ENCODE data around the gene BOK.
"Not testable (repeated sequence)": the region's sequence is repeated elsewhere in the genome, so short reads cannot be mapped to it uniquely, and the experiment has no call there.

Gene BOK

GRCh38 chr2:241586564-241587264 lies 28.2 kb downstream of the BOK start:
- Mint-ChIP-seq H3K4me1 (ENCODE audit: low read depth) (no peaks in the 10 kb centered on the region), H3K9me3 (peaks cover 19% of the 10 kb centered on the region), H3K27me3 (no peaks in the 10 kb centered on the region), H3K36me3 (ENCODE audit: low read depth) (peaks cover 40% of the 10 kb centered on the region), H3K27ac (no peak overlapping the region), H3K4me3 (no peak overlapping the region)
- DNase-seq = no peak

GRCh38 chr2:241589863-241590262 lies 31.3 kb downstream of the BOK start:
- not testable (repeated sequence) for H3K4me1 Mint-ChIP-seq (ENCODE audit: low read depth); H3K27ac Mint-ChIP-seq; H3K4me3 Mint-ChIP-seq; H3K27me3 Mint-ChIP-seq; DNase-seq
- Mint-ChIP-seq H3K36me3 (ENCODE audit: low read depth) (peaks cover 26% of the 10 kb centered on the region), H3K9me3 (peaks cover 19% of the 10 kb centered on the region)

GRCh38 chr2:241590496-241591455 lies 32.2 kb downstream of the BOK start:
- H3K27ac Mint-ChIP-seq; DNase-seq; H3K4me1 Mint-ChIP-seq (ENCODE audit: low read depth); H3K4me3 Mint-ChIP-seq; H3K27me3 Mint-ChIP-seq: not testable (repeated sequence)
- H3K9me3 Mint-ChIP-seq = peaks cover 19% of the 10 kb centered on the region
- peaks cover 25% of the 10 kb centered on the region for H3K36me3 Mint-ChIP-seq (ENCODE audit: low read depth)

- Mint-ChIP-seq H3K36me3 (ENCODE audit: low read depth) (peaks cover 36% of the 10 kb centered on the region), H3K27ac (no peak overlapping the region), H3K4me3 (no peak overlapping the region), H3K9me3 (peaks cover 8% of the 10 kb centered on the region), H3K27me3 (no peaks in the 10 kb centered on the region), H3K4me1 (ENCODE audit: low read depth) (no peaks in the 10 kb centered on the region)
- no peak for DNase-seq
Observed at GRCh38 chr2:241592126-241592845, 33.7 kb downstream of the BOK start.

GRCh38 chr2:241593271-241593670 lies 34.7 kb downstream of the BOK start:
- Mint-ChIP-seq H3K27ac (no peak overlapping the region), H3K36me3 (ENCODE audit: low read depth) (peaks cover 46% of the 10 kb centered on the region), H3K27me3 (no peaks in the 10 kb centered on the region), H3K4me3 (no peak overlapping the region), H3K9me3 (peaks cover 4% of the 10 kb centered on the region), H3K4me1 (ENCODE audit: low read depth) (no peaks in the 10 kb centered on the region)
- DNase-seq = no peak

GRCh38 chr2:241595600-241596140 lies 37.1 kb downstream of the BOK start:
- no peaks in the 10 kb centered on the region for H3K4me1 Mint-ChIP-seq (ENCODE audit: low read depth)
- no peaks in the 10 kb centered on the region for H3K27me3 Mint-ChIP-seq
- no peaks in the 10 kb centered on the region for H3K9me3 Mint-ChIP-seq
- peaks cover 67% of the 10 kb centered on the region for H3K36me3 Mint-ChIP-seq (ENCODE audit: low read depth)
- no peak overlapping the region for H3K4me3 Mint-ChIP-seq
- no peak for DNase-seq
- no peak overlapping the region for H3K27ac Mint-ChIP-seq

GRCh38 chr2:241597561-241597960 lies 39.0 kb downstream of the BOK start:
- no peaks in the 10 kb centered on the region for H3K4me1 Mint-ChIP-seq (ENCODE audit: low read depth)
- DNase-seq = no peak
- no peaks in the 10 kb centered on the region for H3K9me3 Mint-ChIP-seq
- no peaks in the 10 kb centered on the region for H3K27me3 Mint-ChIP-seq
- H3K27ac Mint-ChIP-seq = no peak overlapping the region
- no peak overlapping the region for H3K4me3 Mint-ChIP-seq
- H3K36me3 Mint-ChIP-seq (ENCODE audit: low read depth) = peaks cover 86% of the 10 kb centered on the region

- H3K4me3 Mint-ChIP-seq = no peak overlapping the region
- DNase-seq = no peak
- peaks cover 91% of the 10 kb centered on the region for H3K36me3 Mint-ChIP-seq (ENCODE audit: low read depth)
- no peaks in the 10 kb centered on the region for H3K9me3 Mint-ChIP-seq
- H3K27ac Mint-ChIP-seq = no peak overlapping the region
- no peaks in the 10 kb centered on the region for H3K27me3 Mint-ChIP-seq
- no peaks in the 10 kb centered on the region for H3K4me1 Mint-ChIP-seq (ENCODE audit: low read depth)
Observed at GRCh38 chr2:241598061-241598460, 39.5 kb downstream of the BOK start.

- Mint-ChIP-seq H3K27me3 (no peaks in the 10 kb centered on the region), H3K4me3 (no peak overlapping the region), H3K27ac (no peak overlapping the region), H3K4me1 (ENCODE audit: low read depth) (no peaks in the 10 kb centered on the region), H3K9me3 (no peaks in the 10 kb centered on the region), H3K36me3 (ENCODE audit: low read depth) (peaks cover 91% of the 10 kb centered on the region)
- DNase-seq = no peak
Observed at GRCh38 chr2:241598487-241598886, 39.9 kb downstream of the BOK start.

- Mint-ChIP-seq H3K9me3 (no peaks in the 10 kb centered on the region), H3K27me3 (no peaks in the 10 kb centered on the region), H3K4me3 (no peak overlapping the region), H3K36me3 (ENCODE audit: low read depth) (peaks cover 86% of the 10 kb centered on the region), H3K27ac (no peak overlapping the region), H3K4me1 (ENCODE audit: low read depth) (no peaks in the 10 kb centered on the region)
- DNase-seq = no peak
Observed at GRCh38 chr2:241599615-241600014, 41.1 kb downstream of the BOK start.

- Mint-ChIP-seq H3K27ac (no peak overlapping the region), H3K9me3 (no peaks in the 10 kb centered on the region), H3K36me3 (ENCODE audit: low read depth) (peaks cover 89% of the 10 kb centered on the region)
Observed at GRCh38 chr2:241601841-241602240, 43.3 kb downstream of the BOK start.

GRCh38 chr2:241602720-241603119 lies 44.2 kb downstream of the BOK start:
- no peaks in the 10 kb centered on the region for H3K27me3 Mint-ChIP-seq
- DNase-seq = no peak
- H3K4me1 Mint-ChIP-seq (ENCODE audit: low read depth) = no peaks in the 10 kb centered on the region
- peaks cover 90% of the 10 kb centered on the region for H3K36me3 Mint-ChIP-seq (ENCODE audit: low read depth)
- H3K27ac Mint-ChIP-seq = no peak overlapping the region
- no peak overlapping the region for H3K4me3 Mint-ChIP-seq
- no peaks in the 10 kb centered on the region for H3K9me3 Mint-ChIP-seq

More at GRCh38 chr2:241601841-241602240, 43.3 kb downstream of the BOK start:
- Mint-ChIP-seq H3K4me1 (ENCODE audit: low read depth) (no peaks in the 10 kb centered on the region), H3K27me3 (no peaks in the 10 kb centered on the region), H3K4me3 (no peak overlapping the region)
- no peak for DNase-seq

- Mint-ChIP-seq H3K9me3 (no peaks in the 10 kb centered on the region), H3K27me3 (no peaks in the 10 kb centered on the region), H3K4me3 (no peak overlapping the region), H3K36me3 (ENCODE audit: low read depth) (peaks cover 89% of the 10 kb centered on the region), H3K27ac (no peak overlapping the region), H3K4me1 (ENCODE audit: low read depth) (peaks cover 3% of the 10 kb centered on the region)
- no peak for DNase-seq
Observed at GRCh38 chr2:241603686-241604085, 45.1 kb downstream of the BOK start.

GRCh38 chr2:241606186-241606585 lies 47.6 kb downstream of the BOK start:
- no peak for DNase-seq
- no peaks in the 10 kb centered on the region for H3K9me3 Mint-ChIP-seq
- no peak overlapping the region for H3K27ac Mint-ChIP-seq
- H3K36me3 Mint-ChIP-seq (ENCODE audit: low read depth) = peaks cover 71% of the 10 kb centered on the region
- no peak overlapping the region for H3K4me3 Mint-ChIP-seq
- H3K27me3 Mint-ChIP-seq = no peaks in the 10 kb centered on the region
- H3K4me1 Mint-ChIP-seq (ENCODE audit: low read depth) = peaks cover 18% of the 10 kb centered on the region

Measured in activated T-cell treated with anti-CD3 and anti-CD28 coated beads, Interleukin-2, amount 50 U/mL, for 24 hours (primary cell).